ENCODE data around the gene ZC3H14.
"Not testable (repeated sequence)": the region's sequence is repeated elsewhere in the genome, so short reads cannot be mapped to it uniquely, and the experiment has no call there.

ZC3H14 gene, protein sequence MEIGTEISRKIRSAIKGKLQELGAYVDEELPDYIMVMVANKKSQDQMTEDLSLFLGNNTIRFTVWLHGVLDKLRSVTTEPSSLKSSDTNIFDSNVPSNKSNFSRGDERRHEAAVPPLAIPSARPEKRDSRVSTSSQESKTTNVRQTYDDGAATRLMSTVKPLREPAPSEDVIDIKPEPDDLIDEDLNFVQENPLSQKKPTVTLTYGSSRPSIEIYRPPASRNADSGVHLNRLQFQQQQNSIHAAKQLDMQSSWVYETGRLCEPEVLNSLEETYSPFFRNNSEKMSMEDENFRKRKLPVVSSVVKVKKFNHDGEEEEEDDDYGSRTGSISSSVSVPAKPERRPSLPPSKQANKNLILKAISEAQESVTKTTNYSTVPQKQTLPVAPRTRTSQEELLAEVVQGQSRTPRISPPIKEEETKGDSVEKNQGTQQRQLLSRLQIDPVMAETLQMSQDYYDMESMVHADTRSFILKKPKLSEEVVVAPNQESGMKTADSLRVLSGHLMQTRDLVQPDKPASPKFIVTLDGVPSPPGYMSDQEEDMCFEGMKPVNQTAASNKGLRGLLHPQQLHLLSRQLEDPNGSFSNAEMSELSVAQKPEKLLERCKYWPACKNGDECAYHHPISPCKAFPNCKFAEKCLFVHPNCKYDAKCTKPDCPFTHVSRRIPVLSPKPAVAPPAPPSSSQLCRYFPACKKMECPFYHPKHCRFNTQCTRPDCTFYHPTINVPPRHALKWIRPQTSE

GRCh38 chr14:88562831-88563686 is at the start of gene ZC3H14:
Gene ZC3H14, plus strand, starts transcription at chr14:88563037. Its CDS starts 97 bp downstream, at chr14:88563134.
- peak; percentile 92 for DNase-seq

- no peak for DNase-seq
Measured at GRCh38 chr14:88515499-88516221, 47.2 kb upstream of the ZC3H14 start.

DNA sequence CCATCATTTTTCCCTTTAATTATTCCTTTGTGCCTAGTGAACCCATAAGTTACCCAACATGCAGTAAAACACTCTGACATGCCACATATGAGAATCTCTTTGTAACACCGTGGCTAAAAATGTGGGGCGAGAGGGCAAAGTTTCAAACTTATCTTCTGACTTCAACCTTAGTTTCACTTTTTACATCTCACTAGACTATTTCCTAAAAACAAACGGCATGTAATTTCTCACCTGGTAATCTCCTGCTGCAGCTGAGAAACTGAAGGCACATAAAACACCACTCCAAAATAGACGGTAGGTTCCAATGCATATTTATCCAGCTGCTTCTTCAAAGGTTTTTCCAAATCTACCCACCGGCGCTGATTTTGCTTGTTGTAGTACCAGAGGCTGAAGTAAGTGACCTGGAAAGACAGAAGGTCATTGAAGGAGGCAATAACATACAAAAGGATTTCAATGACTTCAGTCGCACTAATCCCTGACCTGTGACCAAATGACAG is 45.9 kb upstream of the ZC3H14 start:
- peak; percentile 85 for DNase-seq

- no peak for DNase-seq
Measured at GRCh38 chr14:88518592-88519512, 44.0 kb upstream of the ZC3H14 start.

DNA sequence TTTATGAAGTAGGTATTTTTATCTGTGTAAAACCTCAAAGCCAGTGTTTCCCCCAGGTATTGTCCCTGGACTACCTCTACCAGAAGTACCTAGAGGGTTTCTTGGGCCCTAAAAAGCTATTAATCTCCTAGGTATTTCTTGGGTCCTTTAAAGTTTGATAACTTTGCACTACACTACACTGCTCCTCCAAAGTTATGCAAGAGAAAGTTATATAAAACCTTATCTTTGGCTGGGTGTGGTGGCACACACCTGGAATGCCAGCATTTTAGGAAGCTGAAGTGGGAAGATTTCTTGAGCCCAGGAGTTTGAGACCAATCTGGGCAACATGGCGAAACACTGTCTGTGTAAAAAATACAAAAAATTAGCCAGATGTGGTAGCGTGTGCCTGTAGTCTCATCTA is 42.9 kb upstream of the ZC3H14 start:
- no peak for DNase-seq

- no peak for DNase-seq
Measured at GRCh38 chr14:88521818-88522217, 41.0 kb upstream of the ZC3H14 start.

- DNase-seq = no peak
Measured at GRCh38 chr14:88522393-88522792, 40.4 kb upstream of the ZC3H14 start.

DNA sequence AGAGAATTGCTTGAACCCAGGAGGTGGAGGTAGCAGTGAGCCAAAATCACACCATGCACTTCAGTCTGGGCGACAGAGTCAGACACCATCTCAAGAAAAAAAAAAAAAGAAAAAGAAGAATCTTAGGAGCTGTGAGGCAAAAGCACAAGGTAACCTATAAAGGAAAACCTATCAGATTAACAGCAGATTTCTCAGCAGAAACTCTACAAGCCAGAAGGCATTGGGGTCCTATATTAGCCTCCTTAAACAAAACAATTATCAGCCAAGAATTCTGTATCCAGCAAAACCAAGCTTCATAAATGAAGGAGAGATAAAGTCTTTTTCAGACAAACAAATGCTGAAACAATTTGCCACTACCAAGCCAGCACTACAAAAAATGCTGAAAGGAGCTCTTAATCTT is 32.9 kb upstream of the ZC3H14 start:
- not testable (repeated sequence) for DNase-seq

GRCh38 chr14:88533064-88533602 is 29.7 kb upstream of the ZC3H14 start:
- no peak for DNase-seq

- DNase-seq = no peak
Measured at GRCh38 chr14:88535149-88535548, 27.7 kb upstream of the ZC3H14 start.

DNA sequence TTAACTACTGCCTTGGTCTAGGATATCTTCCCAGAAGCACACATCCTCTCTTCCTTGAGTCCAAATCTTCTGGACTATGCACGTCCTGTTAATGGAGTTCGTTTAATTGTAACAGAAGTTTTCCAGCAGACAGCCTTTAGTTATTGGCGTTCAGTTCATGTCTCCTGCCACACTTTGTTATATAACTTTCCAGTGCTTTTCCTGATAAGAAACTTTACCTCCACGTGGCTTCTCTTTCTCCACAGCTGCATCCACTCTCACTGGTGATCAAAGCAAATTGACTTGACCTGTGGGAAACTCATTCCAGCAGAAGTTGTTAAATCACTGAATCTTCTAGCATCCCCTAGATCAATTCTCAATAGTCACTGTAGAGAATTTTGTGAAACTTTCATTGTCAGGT is 27.0 kb upstream of the ZC3H14 start:
- DNase-seq = no peak

DNA sequence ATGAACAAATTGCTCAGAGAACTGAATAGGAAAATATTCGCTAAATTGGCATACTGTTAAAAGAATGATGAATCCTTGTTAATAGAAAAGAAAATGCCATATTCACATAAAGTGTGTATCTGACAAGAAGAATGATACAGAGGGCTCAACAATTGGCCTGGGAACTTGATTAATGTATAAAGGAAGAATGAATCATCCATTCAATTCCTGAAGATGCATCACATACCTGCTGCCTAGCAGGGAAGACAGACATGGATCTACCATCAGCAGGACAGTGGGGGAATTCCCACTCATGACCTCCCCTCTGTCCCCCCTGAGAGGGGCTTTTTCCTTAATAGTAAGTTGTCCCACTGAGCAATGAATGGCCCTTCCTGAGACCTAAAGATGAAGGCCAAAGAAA is 21.5 kb upstream of the ZC3H14 start:
- DNase-seq = no peak

DNA sequence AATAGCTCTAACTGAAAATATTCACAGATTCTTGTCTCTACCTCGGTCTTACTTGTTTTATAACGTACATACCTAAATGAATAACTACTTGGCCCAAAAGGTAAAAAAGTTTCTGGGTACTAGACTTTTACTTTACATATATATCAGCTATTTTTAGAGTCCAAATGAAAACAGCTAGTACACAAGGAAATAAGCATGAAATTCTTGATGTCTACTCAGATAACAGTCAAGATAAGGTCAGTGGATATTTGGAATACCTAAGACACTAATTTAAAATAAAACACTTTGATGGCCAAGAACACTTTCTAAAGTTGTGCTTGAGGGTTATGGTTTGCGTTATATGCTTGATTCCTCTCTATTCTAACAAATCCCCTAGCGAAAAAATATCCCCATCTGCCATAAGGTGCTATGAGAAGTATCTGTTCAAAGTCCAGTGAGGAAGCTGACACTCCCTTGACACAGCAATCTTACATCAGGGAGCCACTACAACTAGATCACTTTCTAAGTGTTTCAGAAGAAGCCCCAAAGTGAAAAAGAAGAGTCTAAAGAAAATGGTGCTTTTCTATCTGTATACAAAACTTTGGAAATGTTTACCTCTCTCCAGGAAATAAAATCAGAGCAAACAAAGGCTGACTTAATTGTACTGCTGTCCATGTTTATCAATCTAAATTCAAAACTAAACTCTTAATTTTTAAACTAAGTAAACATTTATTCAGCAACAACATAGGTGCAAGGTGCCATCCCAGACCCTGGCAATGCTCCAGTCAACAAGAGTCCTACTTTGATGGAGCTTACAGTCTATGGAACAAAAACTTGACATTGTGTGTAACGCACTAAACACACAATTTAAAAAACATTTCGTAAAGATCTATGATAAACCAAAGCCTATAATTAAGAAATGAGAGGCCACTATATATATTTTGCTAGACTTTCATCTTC is 19.7 kb upstream of the ZC3H14 start:
- DNase-seq = no peak

DNA sequence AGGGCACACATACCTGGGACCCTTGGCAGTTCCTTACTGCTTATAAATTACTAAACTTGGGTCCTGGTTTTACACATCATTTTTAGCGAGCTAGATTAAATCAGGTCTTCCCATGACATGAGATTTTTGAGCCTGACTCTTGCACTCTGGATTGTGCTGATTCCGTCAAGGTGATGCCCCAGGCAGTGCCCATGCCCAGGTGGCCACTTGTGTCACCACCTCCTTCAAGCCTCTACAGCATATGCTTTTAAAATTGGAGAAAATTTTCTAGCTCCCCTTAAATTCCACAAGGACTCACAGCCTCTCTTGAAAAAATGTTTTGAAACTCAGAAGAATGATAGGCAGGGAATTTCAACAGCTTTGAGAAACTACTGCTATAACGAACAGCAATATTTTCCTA is 17.6 kb upstream of the ZC3H14 start:
- no peak for DNase-seq

DNA sequence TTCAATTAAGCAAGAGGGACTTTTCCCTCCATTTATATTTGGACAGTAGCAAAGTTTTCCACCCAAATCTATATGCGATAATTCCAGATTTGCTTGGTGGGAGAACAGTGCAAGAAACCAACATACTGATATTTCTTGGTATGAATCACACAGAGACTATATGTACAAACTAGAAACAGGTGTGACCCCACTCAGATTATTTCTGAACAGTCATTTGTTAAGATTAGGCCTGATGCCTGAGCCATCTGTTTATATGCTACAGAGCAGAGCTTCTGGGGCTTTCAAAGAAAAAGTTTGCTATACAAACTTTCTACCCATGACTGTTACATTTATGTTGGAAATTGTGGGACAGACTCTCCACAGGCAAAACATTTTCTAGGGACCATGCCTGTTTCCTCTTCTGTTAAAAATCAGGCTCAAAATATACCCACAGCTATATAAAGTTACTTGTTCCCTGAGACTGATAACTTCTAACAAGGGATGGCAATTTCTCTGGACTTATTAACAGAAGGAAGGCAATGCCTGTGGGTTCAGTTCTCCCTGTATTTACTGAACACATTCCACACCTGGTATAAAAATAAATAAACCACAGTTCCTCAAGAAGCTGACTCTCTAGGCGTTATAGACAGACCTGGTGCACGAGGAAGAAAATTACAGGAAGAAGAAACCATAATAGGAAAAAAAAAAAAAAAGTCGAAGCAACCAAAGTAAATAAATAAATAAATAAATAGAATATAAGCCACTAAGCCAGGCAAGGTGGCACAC is 16.0 kb upstream of the ZC3H14 start:
- DNase-seq = no peak

GRCh38 chr14:88547386-88547780 is 15.5 kb upstream of the ZC3H14 start:
- peak; percentile 40 for DNase-seq

DNA sequence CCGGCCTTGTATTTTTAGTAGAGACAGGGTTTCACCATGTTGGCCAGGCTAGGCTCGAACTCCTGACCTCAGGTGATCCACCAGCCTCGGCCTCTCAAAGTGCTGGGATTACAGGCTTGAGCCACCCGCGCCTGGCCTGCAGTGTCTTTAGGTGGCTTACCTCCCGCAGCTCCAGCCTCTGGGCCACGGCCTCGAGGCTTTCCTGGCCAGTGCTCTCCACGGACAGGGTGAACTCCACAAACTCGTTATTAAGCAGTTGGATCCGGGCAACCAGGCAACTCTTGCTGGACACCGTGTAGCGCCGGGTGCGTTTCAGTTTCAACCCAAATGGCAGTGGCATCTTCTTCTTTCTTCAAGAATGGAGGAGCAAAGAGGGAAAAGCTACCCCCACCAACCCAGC is 12.8 kb upstream of the ZC3H14 start:
- no peak for DNase-seq

- peak; percentile 76 for DNase-seq
Measured at GRCh38 chr14:88551094-88551870, 11.6 kb upstream of the ZC3H14 start.

Measured in DMS53 (cell line).